ENCODE results near the gene CTU1. TPM values are rescaled to one million over a fixed set of nuclear protein-coding genes. Genes with fewer than 3 reads are reported as not detected.

The CTU1 gene
- total and polyA plus RNA-seq, 2 of the 4 experiments (the other 2 are of a cell fraction), result 2.0 to 3.3 TPM

DNA sequence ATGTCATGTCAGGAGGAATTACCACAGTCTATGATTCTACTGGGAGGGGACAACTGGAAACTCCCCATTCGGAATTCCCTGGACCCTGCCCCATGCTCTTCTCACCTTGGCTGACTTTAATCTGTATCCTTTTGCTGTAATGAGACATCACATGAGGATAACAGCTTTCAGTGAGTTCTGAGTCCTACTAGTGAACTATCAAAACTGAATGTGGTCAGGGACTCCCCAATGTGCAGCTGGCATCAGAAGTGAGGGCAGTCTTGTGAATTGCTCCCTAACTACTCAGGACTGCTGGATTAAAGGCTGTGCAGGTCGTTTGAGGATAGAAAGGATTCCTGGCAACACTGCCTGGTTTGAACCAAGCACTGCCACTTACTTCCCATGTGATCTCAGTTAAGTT, 49.1 kb upstream of the CTU1 start:
- Histone ChIP-seq H2AFZ (replicated peaks; ENCODE audit: low read length, poor library complexity) (no peak overlapping the region), H4K20me1 (ENCODE audit: insufficient read depth, low read length) (no peaks in the 10 kb centered on the region), H2BK5ac (ENCODE audit: low read depth, low read length, poor library complexity, severe bottlenecking) (no peak overlapping the region), H3K27me3 (ENCODE audit: control insufficient read depth, insufficient read depth, low read length) (peaks cover 4% of the 10 kb centered on the region; the same call in 1 of the 2 replicates), H3K4me2 (ENCODE audit: low read depth, low read length) (no peak overlapping the region), H2BK120ac (ENCODE audit: low read depth, low read length) (no peak overlapping the region), H3K36me3 (ENCODE audit: control insufficient read depth, insufficient read depth, low read length) (no peaks in the 10 kb centered on the region), H4K8ac (ENCODE audit: low read depth in 2 of 2, low read length in 2 of 2) (no peak overlapping the region), H3K9me1 (ENCODE audit: insufficient read depth, low read length) (no peaks in the 10 kb centered on the region), H3K9me3 (ENCODE audit: control insufficient read depth, insufficient read depth, low read length) (no peaks in the 10 kb centered on the region), H3K4me1 (ENCODE audit: control insufficient read depth, insufficient read depth, low read length) (no peaks in the 10 kb centered on the region), H2BK20ac (ENCODE audit: low read depth, low read length) (no peak overlapping the region), H3K4me3 (ENCODE audit: insufficient read depth, low read depth, low read length) (no peak overlapping the region), H3K27ac (ENCODE audit: insufficient read depth, low read length) (no peak overlapping the region), H3K56ac (ENCODE audit: extremely low read depth, insufficient read depth, low read length) (no peak overlapping the region), H4K91ac (ENCODE audit: insufficient read depth, low read depth, low read length) (no peak overlapping the region), H3K18ac (ENCODE audit: low read depth, low read length) (no peak overlapping the region), H3K9ac (ENCODE audit: low read depth, low read length) (no peak overlapping the region), H3K4ac (ENCODE audit: low read depth, low read length) (no peak overlapping the region), H3K14ac (replicated peaks; ENCODE audit: low read depth, low read length) (no peak overlapping the region), H3K23ac (ENCODE audit: low read depth, low read length) (no peak overlapping the region), H3K79me1 (ENCODE audit: low read depth in 1 of 2, low read length in 2 of 2) (no peaks in the 10 kb centered on the region), H2BK15ac (ENCODE audit: low read depth, low read length) (no peak overlapping the region), H2AK5ac (ENCODE audit: low read depth, low read length) (no peak overlapping the region), H2AK9ac (replicated peaks; ENCODE audit: low read depth, low read length, poor library complexity) (no peak overlapping the region), H4K5ac (ENCODE audit: low read depth, low read length) (no peak overlapping the region)
- in situ Hi-C loops (cut with MboI; ENCODE audit: low sequenced_read_pairs), result no loop called here
- intact Hi-C loops (cut with micrococcal nuclease), result no loop called here
- no CpG with 5 or more reads among the region's 2 CpGs for WGBS, 2 experiments (ENCODE audit: extremely low coverage in 2 of 2, insufficient read length in 1 of 2)
- DNase-seq, result no peak
- CTCF ChIA-PET, result no interaction called here
- dilution Hi-C loops (cut with HindIII; ENCODE audit: low sequenced_read_pairs, unreplicated experiment), result no loop called here
- POLR2A ChIA-PET (ENCODE audit: unreplicated experiment), result no interaction called here
- TF ChIP-seq CHD1 (IDR thresholded peaks at IDR 0.05; ENCODE audit: low read depth, low read length) (no peak), NFE2L2 (IDR thresholded peaks at IDR 0.05; ENCODE audit: low read depth, low read length) (no peak), RAD21 (IDR thresholded peaks at IDR 0.05; ENCODE audit: low read length) (no peak), MAFK (IDR thresholded peaks at IDR 0.05; ENCODE audit: low read depth, low read length) (no peak), MAZ (IDR thresholded peaks at IDR 0.05; ENCODE audit: borderline replicate concordance, low read depth, low read length) (no peak), CEBPB (IDR thresholded peaks at IDR 0.05; ENCODE audit: low read depth, low read length) (no peak)
- TF ChIP-seq, protein P1, sequence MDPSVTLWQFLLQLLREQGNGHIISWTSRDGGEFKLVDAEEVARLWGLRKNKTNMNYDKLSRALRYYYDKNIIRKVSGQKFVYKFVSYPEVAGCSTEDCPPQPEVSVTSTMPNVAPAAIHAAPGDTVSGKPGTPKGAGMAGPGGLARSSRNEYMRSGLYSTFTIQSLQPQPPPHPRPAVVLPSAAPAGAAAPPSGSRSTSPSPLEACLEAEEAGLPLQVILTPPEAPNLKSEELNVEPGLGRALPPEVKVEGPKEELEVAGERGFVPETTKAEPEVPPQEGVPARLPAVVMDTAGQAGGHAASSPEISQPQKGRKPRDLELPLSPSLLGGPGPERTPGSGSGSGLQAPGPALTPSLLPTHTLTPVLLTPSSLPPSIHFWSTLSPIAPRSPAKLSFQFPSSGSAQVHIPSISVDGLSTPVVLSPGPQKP (IDR thresholded peaks at IDR 0.05; ENCODE audit: borderline replicate concordance, low read depth, low read length), result no peak
- TF ChIP-seq, protein P2, sequence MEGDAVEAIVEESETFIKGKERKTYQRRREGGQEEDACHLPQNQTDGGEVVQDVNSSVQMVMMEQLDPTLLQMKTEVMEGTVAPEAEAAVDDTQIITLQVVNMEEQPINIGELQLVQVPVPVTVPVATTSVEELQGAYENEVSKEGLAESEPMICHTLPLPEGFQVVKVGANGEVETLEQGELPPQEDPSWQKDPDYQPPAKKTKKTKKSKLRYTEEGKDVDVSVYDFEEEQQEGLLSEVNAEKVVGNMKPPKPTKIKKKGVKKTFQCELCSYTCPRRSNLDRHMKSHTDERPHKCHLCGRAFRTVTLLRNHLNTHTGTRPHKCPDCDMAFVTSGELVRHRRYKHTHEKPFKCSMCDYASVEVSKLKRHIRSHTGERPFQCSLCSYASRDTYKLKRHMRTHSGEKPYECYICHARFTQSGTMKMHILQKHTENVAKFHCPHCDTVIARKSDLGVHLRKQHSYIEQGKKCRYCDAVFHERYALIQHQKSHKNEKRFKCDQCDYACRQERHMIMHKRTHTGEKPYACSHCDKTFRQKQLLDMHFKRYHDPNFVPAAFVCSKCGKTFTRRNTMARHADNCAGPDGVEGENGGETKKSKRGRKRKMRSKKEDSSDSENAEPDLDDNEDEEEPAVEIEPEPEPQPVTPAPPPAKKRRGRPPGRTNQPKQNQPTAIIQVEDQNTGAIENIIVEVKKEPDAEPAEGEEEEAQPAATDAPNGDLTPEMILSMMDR (conservative IDR thresholded peaks at IDR 0.05; ENCODE audit: low read depth, low read length), result no peak
- no peak for ATAC-seq (ENCODE audit: low read depth)
- BruUV-seq (replicated peaks), result no TSS peak

All from IMR-90 (cell line).